ENCODE measurements around the gene SDHAF1. TPM values are rescaled to one million over a fixed set of nuclear protein-coding genes. Genes with fewer than 3 reads are reported as not detected.

SDHAF1 gene
- total RNA-seq, 1 experiment from 2014 or later: 21.0 TPM

DNA sequence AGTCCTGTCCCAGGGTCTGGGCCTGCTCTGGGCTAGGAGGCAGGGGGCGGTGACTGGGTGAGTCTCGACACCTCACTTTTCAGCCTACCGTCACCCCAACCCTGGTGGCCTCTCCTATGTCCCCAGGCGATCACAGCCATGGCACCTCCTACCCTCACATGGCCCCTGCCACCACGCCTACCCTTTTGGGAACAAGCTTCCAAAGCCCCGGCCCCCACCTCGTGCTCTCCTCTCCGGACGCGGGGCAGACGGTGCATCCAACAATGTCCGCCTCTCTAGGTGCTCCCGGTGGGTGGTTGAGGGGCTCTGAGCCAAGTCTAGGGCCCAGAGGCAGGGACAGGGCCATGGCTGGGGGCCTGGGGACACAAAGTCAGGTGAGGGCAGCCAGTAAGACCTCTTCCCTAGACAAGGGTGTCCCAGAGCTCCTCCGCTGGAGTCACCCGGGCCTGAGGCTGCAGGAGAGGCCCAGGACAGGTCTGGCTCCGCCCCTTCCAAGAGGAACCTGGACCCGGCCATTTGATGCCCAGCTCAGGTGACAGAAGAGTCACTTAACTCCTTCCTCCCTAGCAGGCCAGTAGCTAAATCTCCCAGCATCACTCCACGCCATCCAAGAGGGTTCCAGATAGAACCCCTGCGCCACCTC lies 13.5 kb downstream of the SDHAF1 start, which contains the start of gene SYNE4:
TSS of gene SYNE4 (minus strand) at position 478 of the 643 bp plus-strand sequence. CDS start at position 346, 132 bp downstream.
- RAD21 ChIA-PET (ENCODE audit: low non-redundant PET in 1 of 2, low total read pairs in 2 of 2, uncharacterized antibody in 2 of 2, unreplicated experiment in 2 of 2): interaction anchor here in 1 of 2 experiments (0.5 to 1.5 kb wide), 2 partner anchors 106 to 125 kb away, joined by 3 to 9 read pairs; partner anchors contain the start of gene POLR2I
- Histone ChIP-seq H3K9me3 (ENCODE audit: control insufficient read depth in 1 of 2, insufficient read depth in 1 of 2, low read depth in 1 of 2, low read length in 2 of 2) (no peaks in the 10 kb centered on the region), H3K9ac (ENCODE audit: low read length) (peak within 1 kb of the TSS; percentile 91), H3K4me3 (replicated peaks in 1 of 2; ENCODE audit: low read depth in 1 of 2, low read length in 2 of 2) (peak within 1 kb of the TSS; percentile 89 to 98), H4K20me1 (ENCODE audit: insufficient read depth) (no peaks in the 10 kb centered on the region), H3K4me2 (ENCODE audit: low read length) (peak within 1 kb of the TSS; percentile 100), H3K27me3 (ENCODE audit: insufficient read depth, low read length) (no peaks in the 10 kb centered on the region), H3K9me2 (ENCODE audit: insufficient read depth) (no peaks in the 10 kb centered on the region), H3K36me3 (ENCODE audit: control insufficient read depth in 1 of 2, insufficient read depth in 2 of 2, low read length in 2 of 2) (peaks cover 0 to 2% of the 10 kb centered on the region in 2 experiments; a peak in 1 of 4 replicates), H3K27ac (ENCODE audit: low read depth, low read length) (peak within 1 kb of the TSS; percentile 87), H3K79me2 (ENCODE audit: insufficient read depth, low read length) (peaks cover 18% of the 10 kb centered on the region; the same call in 1 of the 2 replicates), H2AFZ (ENCODE audit: low read depth, low read length, poor library complexity, severe bottlenecking) (peak within 1 kb of the TSS; percentile 6), H3K4me1 (ENCODE audit: control insufficient read depth in 1 of 2, insufficient read depth in 2 of 2, low read length in 2 of 2) (peaks cover 12 to 35% of the 10 kb centered on the region in 2 experiments; a peak in 3 of 4 replicates)
- intact Hi-C loops (cut with micrococcal nuclease): loop anchor here (10.0 kb wide), 1 partner anchor 106 kb away; the partner anchor contains the start of genes OVOL3, POLR2I and TBCB
- CTCF ChIA-PET: no interaction called here
- BruUV-seq (replicated peaks): TSS peak; percentile 55
- ATAC-seq (peak; percentile 91), DNase-seq (ENCODE audit: low read depth, low spot score) (peak; percentile 75)
- POLR2A ChIA-PET: interaction anchor here (0.9 to 1.7 kb wide), 6 partner anchors 11 to 760 kb away, joined by 3 to 7 read pairs (median 3); no protein-coding TSS in a partner anchor
- TF ChIP-seq YY1 (IDR thresholded peaks at IDR 0.05; ENCODE audit: extremely low read depth, insufficient replicate concordance, low read depth, low read length): peak; percentile 54
- no peak for TF ChIP-seq SIN3A (IDR thresholded peaks at IDR 0.05; ENCODE audit: low read depth)
- TF ChIP-seq EGR1 (IDR thresholded peaks at IDR 0.05; ENCODE audit: low read depth): no peak
- TF ChIP-seq FOSL1 (IDR thresholded peaks at IDR 0.05; ENCODE audit: low read depth): no peak
- TF ChIP-seq EZH2 (IDR thresholded peaks at IDR 0.05): no peak
- TF ChIP-seq, protein P1, sequence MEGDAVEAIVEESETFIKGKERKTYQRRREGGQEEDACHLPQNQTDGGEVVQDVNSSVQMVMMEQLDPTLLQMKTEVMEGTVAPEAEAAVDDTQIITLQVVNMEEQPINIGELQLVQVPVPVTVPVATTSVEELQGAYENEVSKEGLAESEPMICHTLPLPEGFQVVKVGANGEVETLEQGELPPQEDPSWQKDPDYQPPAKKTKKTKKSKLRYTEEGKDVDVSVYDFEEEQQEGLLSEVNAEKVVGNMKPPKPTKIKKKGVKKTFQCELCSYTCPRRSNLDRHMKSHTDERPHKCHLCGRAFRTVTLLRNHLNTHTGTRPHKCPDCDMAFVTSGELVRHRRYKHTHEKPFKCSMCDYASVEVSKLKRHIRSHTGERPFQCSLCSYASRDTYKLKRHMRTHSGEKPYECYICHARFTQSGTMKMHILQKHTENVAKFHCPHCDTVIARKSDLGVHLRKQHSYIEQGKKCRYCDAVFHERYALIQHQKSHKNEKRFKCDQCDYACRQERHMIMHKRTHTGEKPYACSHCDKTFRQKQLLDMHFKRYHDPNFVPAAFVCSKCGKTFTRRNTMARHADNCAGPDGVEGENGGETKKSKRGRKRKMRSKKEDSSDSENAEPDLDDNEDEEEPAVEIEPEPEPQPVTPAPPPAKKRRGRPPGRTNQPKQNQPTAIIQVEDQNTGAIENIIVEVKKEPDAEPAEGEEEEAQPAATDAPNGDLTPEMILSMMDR (IDR thresholded peaks at IDR 0.05 in 2 of 3, conservative IDR thresholded peaks at IDR 0.05 in 1 of 3; ENCODE audit: borderline replicate concordance in 1 of 3, insufficient read depth in 1 of 3, low read depth in 2 of 3, low read length in 2 of 3): no peak
- peak; percentile 44 for TF ChIP-seq SP1 (IDR thresholded peaks at IDR 0.05; ENCODE audit: low read depth)
- TF ChIP-seq ZNF274 (IDR thresholded peaks at IDR 0.05; ENCODE audit: low read depth, low read length): no peak
- no peak for TF ChIP-seq ELF1 (IDR thresholded peaks at IDR 0.05; ENCODE audit: borderline replicate concordance, low read depth)
- no peak for TF ChIP-seq CEBPB (IDR thresholded peaks at IDR 0.05; ENCODE audit: low read depth)
- no peak for TF ChIP-seq RAD21 (IDR thresholded peaks at IDR 0.05; ENCODE audit: low read depth)
- peak; percentile 91 for TF ChIP-seq POLR2AphosphoS5 (IDR thresholded peaks at IDR 0.05; ENCODE audit: low read depth, low read length)
- TF ChIP-seq, protein P2, sequence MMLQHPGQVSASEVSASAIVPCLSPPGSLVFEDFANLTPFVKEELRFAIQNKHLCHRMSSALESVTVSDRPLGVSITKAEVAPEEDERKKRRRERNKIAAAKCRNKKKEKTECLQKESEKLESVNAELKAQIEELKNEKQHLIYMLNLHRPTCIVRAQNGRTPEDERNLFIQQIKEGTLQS (IDR thresholded peaks at IDR 0.05): no peak
- TF ChIP-seq, protein P3, sequence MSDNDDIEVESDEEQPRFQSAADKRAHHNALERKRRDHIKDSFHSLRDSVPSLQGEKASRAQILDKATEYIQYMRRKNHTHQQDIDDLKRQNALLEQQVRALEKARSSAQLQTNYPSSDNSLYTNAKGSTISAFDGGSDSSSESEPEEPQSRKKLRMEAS (IDR thresholded peaks at IDR 0.05): peak; percentile 70; the same call in 1 of the 2 replicates
- TF ChIP-seq SRF (IDR thresholded peaks at IDR 0.05; ENCODE audit: low read depth): no peak
- no peak for TF ChIP-seq POLR2A (IDR thresholded peaks at IDR 0.05; ENCODE audit: borderline replicate concordance, extremely low read depth, insufficient read depth, insufficient read length)
- TF ChIP-seq TCF7L2 (IDR thresholded peaks at IDR 0.05; ENCODE audit: borderline replicate concordance, extremely low read depth, insufficient read depth, insufficient read length): peak; percentile 58
- TF ChIP-seq, protein P4, sequence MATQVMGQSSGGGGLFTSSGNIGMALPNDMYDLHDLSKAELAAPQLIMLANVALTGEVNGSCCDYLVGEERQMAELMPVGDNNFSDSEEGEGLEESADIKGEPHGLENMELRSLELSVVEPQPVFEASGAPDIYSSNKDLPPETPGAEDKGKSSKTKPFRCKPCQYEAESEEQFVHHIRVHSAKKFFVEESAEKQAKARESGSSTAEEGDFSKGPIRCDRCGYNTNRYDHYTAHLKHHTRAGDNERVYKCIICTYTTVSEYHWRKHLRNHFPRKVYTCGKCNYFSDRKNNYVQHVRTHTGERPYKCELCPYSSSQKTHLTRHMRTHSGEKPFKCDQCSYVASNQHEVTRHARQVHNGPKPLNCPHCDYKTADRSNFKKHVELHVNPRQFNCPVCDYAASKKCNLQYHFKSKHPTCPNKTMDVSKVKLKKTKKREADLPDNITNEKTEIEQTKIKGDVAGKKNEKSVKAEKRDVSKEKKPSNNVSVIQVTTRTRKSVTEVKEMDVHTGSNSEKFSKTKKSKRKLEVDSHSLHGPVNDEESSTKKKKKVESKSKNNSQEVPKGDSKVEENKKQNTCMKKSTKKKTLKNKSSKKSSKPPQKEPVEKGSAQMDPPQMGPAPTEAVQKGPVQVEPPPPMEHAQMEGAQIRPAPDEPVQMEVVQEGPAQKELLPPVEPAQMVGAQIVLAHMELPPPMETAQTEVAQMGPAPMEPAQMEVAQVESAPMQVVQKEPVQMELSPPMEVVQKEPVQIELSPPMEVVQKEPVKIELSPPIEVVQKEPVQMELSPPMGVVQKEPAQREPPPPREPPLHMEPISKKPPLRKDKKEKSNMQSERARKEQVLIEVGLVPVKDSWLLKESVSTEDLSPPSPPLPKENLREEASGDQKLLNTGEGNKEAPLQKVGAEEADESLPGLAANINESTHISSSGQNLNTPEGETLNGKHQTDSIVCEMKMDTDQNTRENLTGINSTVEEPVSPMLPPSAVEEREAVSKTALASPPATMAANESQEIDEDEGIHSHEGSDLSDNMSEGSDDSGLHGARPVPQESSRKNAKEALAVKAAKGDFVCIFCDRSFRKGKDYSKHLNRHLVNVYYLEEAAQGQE (IDR thresholded peaks at IDR 0.05; ENCODE audit: low read depth): no peak
- no peak for TF ChIP-seq JUND (IDR thresholded peaks at IDR 0.05)
- no peak for TF ChIP-seq EZH2phosphoT487 (IDR thresholded peaks at IDR 0.05; ENCODE audit: borderline replicate concordance)
- no peak for TF ChIP-seq CBX3 (IDR thresholded peaks at IDR 0.05; ENCODE audit: low read depth)
